ENCODE measurements around the gene ADAMTS15. TPM values are rescaled to one million over a fixed set of nuclear protein-coding genes. Genes with fewer than 3 reads are reported as not detected.

Gene ADAMTS15
- total and polyA plus RNA-seq, 2 donors (not counting 1 experiment from before 2014, with no cell fraction given), result 18.2 to 24.9 TPM

GRCh38 chr11:130428316-130429119 lies 19.9 kb upstream of the ADAMTS15 start, which contains the start of gene ADAMTS8:
ADAMTS8 (minus strand) TSS chr11:130428609; CDS start chr11:130428286, 323 bp downstream.
- H2AFZ ChIP-seq (ENCODE audit: low read length), result peak within 1 kb of the TSS; percentile 20

GRCh38 chr11:130429120-130429681 lies 19.2 kb upstream of the ADAMTS15 start:
- Histone ChIP-seq H3K79me2 (ENCODE audit: control insufficient read depth, insufficient read depth, low read length) (no peaks in the 10 kb centered on the region), H3K36me3 (ENCODE audit: control insufficient read depth, insufficient read depth, low read length) (no peaks in the 10 kb centered on the region), H2AFZ (ENCODE audit: low read length) (no peak overlapping the region), H3K27me3 (ENCODE audit: control insufficient read depth, insufficient read depth, low read length) (peaks cover 49% of the 10 kb centered on the region), H3K9ac (ENCODE audit: insufficient read depth, low read length) (no peak overlapping the region), H3K4me2 (ENCODE audit: extremely low read depth, insufficient read depth, low read length) (no peak overlapping the region), H3K27ac (ENCODE audit: insufficient read depth, low read length) (no peak overlapping the region), H4K20me1 (ENCODE audit: control insufficient read depth, extremely low read depth, insufficient read depth, low read length) (no peaks in the 10 kb centered on the region), H3K9me3 (ENCODE audit: control insufficient read depth, insufficient read depth, low read depth, low read length) (no peaks in the 10 kb centered on the region), H3K4me1 (ENCODE audit: control insufficient read depth, extremely low read depth, insufficient read depth, low read length) (peaks cover 9% of the 10 kb centered on the region), H3K4me3 (replicated peaks in 1 of 4; ENCODE audit: control extremely low read depth in 1 of 4, insufficient read depth in 1 of 4, low read depth in 3 of 4, low read length in 4 of 4) (peak overlapping the region in 1 of 4 experiments; percentile 60)
- peak; percentile 62 for TF ChIP-seq EZH2 (IDR thresholded peaks at IDR 0.05; ENCODE audit: low read length, missing control alignments)
- no peak for TF ChIP-seq CTCF (conservative IDR thresholded peaks at IDR 0.05 in 1 of 2, IDR thresholded peaks at IDR 0.05 in 1 of 2; ENCODE audit: low read depth in 1 of 2, low read length in 2 of 2)
- DNase-seq (ENCODE audit: low read depth in 2 of 2), result no peak

More at GRCh38 chr11:130428316-130429119, 19.9 kb upstream of the ADAMTS15 start, which contains the start of gene ADAMTS8:
- H3K27me3 ChIP-seq (ENCODE audit: control insufficient read depth, insufficient read depth, low read length), result peaks cover 55% of the 10 kb centered on the region
- peak; percentile 90 for TF ChIP-seq EZH2 (IDR thresholded peaks at IDR 0.05; ENCODE audit: low read length, missing control alignments)
- no peak for TF ChIP-seq CTCF (conservative IDR thresholded peaks at IDR 0.05 in 1 of 2, IDR thresholded peaks at IDR 0.05 in 1 of 2; ENCODE audit: low read depth in 1 of 2, low read length in 2 of 2)
- no peaks in the 10 kb centered on the region for H3K36me3 ChIP-seq (ENCODE audit: control insufficient read depth, insufficient read depth, low read length)
- H3K9ac ChIP-seq (ENCODE audit: insufficient read depth, low read length), result peak within 1 kb of the TSS; percentile 37
- no peak within 1 kb of the TSS for H3K27ac ChIP-seq (ENCODE audit: insufficient read depth, low read length)
- no peaks in the 10 kb centered on the region for H3K79me2 ChIP-seq (ENCODE audit: control insufficient read depth, insufficient read depth, low read length)
- DNase-seq (ENCODE audit: low read depth in 2 of 2), result peak in 1 of 2 donors; percentile 6
- H3K9me3 ChIP-seq (ENCODE audit: control insufficient read depth, insufficient read depth, low read depth, low read length), result no peaks in the 10 kb centered on the region
- H3K4me2 ChIP-seq (ENCODE audit: extremely low read depth, insufficient read depth, low read length), result peak within 1 kb of the TSS; percentile 52
- peaks cover 9% of the 10 kb centered on the region for H3K4me1 ChIP-seq (ENCODE audit: control insufficient read depth, extremely low read depth, insufficient read depth, low read length)
- H3K4me3 ChIP-seq (replicated peaks in 1 of 4; ENCODE audit: control extremely low read depth in 1 of 4, insufficient read depth in 1 of 4, low read depth in 3 of 4, low read length in 4 of 4), result peak within 1 kb of the TSS; percentile 31 to 67 (median 36)
- H4K20me1 ChIP-seq (ENCODE audit: control insufficient read depth, extremely low read depth, insufficient read depth, low read length), result no peaks in the 10 kb centered on the region

DNA sequence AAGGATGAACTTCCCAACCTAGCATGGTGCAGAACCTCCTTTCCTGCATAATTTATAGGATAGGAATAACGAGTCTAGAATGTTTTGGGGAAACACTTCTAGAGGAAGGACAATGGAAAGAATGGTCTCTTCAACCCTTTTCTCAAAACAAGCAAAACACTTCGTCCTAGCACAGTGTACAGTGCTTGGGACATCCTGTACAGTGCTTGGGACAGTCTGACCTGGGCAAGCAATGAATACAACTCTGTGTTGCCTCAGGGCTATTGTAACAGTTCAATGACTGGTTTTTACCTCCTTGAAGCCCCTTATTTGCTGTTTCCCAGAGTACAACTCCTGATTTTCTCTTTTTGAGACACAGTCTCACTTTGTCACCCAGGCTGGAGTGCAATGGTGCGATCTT lies 18.5 kb upstream of the ADAMTS15 start:
- no peak overlapping the region for H3K4me3 ChIP-seq (replicated peaks in 1 of 4; ENCODE audit: control extremely low read depth in 1 of 4, insufficient read depth in 1 of 4, low read depth in 3 of 4, low read length in 4 of 4)
- peaks cover 9% of the 10 kb centered on the region for H3K4me1 ChIP-seq (ENCODE audit: control insufficient read depth, extremely low read depth, insufficient read depth, low read length)
- DNase-seq (ENCODE audit: low read depth in 2 of 2), result no peak
- no peak overlapping the region for H2AFZ ChIP-seq (ENCODE audit: low read length)
- TF ChIP-seq CTCF (conservative IDR thresholded peaks at IDR 0.05 in 1 of 2, IDR thresholded peaks at IDR 0.05 in 1 of 2; ENCODE audit: low read depth in 1 of 2, low read length in 2 of 2) (no peak), EZH2 (IDR thresholded peaks at IDR 0.05; ENCODE audit: low read length, missing control alignments) (no peak)
- H3K9ac ChIP-seq (ENCODE audit: insufficient read depth, low read length), result no peak overlapping the region
- H3K9me3 ChIP-seq (ENCODE audit: control insufficient read depth, insufficient read depth, low read depth, low read length), result no peaks in the 10 kb centered on the region
- H3K79me2 ChIP-seq (ENCODE audit: control insufficient read depth, insufficient read depth, low read length), result no peaks in the 10 kb centered on the region
- no peak overlapping the region for H3K27ac ChIP-seq (ENCODE audit: insufficient read depth, low read length)
- no peaks in the 10 kb centered on the region for H3K36me3 ChIP-seq (ENCODE audit: control insufficient read depth, insufficient read depth, low read length)
- no peak overlapping the region for H3K4me2 ChIP-seq (ENCODE audit: extremely low read depth, insufficient read depth, low read length)
- H3K27me3 ChIP-seq (ENCODE audit: control insufficient read depth, insufficient read depth, low read length), result peaks cover 44% of the 10 kb centered on the region
- no peaks in the 10 kb centered on the region for H4K20me1 ChIP-seq (ENCODE audit: control insufficient read depth, extremely low read depth, insufficient read depth, low read length)
